SK-N-SH treated with all-trans-retinoic acid at 6 μM for 48 hours (cell line): ENCODE data around the gene KLF9.

ENCODE experiments used
- ATAC-seq: fragments of 200-7000 bp; cut with Tn5 transposase; 3 replicates; pipeline ENCODE4 v1.9.1; 2020; ENCODE audit warnings: mild to moderate bottlenecking, moderate library complexity
- ARNTL ChIP-seq: fragments of 450-650 bp; formaldehyde crosslinking; IDR thresholded peaks from 2 replicates; pipeline ENCODE4 v1.5.0; 2020; ENCODE audit warnings: low read depth, mild to moderate bottlenecking, moderate library complexity, borderline replicate concordance
- BACH2 ChIP-seq: fragments of 250-450 bp; sonication (Bioruptor Pico); IDR thresholded peaks from 2 replicates; pipeline ENCODE4 v1.9.0; 2021; ENCODE audit warnings: mild to moderate bottlenecking, borderline replicate concordance
- CSDC2 ChIP-seq: fragments of 250-450 bp; sonication (Bioruptor Pico); IDR thresholded peaks from 2 replicates; pipeline ENCODE4 v1.5.0; 2020; ENCODE audit warnings: mild to moderate bottlenecking, moderate library complexity
- ESRRG ChIP-seq: fragments of 250-450 bp; sonication (Bioruptor Pico); IDR thresholded peaks from 2 replicates; pipeline ENCODE4 v1.6.1; 2021; ENCODE audit warnings: mild to moderate bottlenecking
- GLIS3 ChIP-seq: fragments of 250-450 bp; sonication (Bioruptor Pico); IDR thresholded peaks from 2 replicates; pipeline ENCODE4 v1.5.0; 2020; ENCODE audit warnings: mild to moderate bottlenecking, moderate library complexity
- ISL1 ChIP-seq: fragments of 250-450 bp; sonication (Bioruptor Pico); IDR thresholded peaks from 2 replicates; pipeline ENCODE4 v2.1.2; 2022; ENCODE audit warnings: mild to moderate bottlenecking, moderate library complexity
- POU6F1 ChIP-seq: fragments of 250-450 bp; sonication (Bioruptor Pico); IDR thresholded peaks from 2 replicates; pipeline ENCODE4 v1.8.0; 2021; ENCODE audit warnings: low read depth, mild to moderate bottlenecking, moderate library complexity, borderline replicate concordance
- RARB ChIP-seq: fragments of 250-450 bp; sonication (Bioruptor Pico); IDR thresholded peaks from 2 replicates; pipeline ENCODE4 v1.8.0; 2021; ENCODE audit warnings: mild to moderate bottlenecking, moderate library complexity
- SNAI2 ChIP-seq: fragments of 250-450 bp; sonication (Bioruptor Pico); IDR thresholded peaks from 2 replicates; pipeline ENCODE4 v1.5.0; 2020; ENCODE audit warnings: mild to moderate bottlenecking, moderate library complexity
- TCF4 ChIP-seq: fragments of 250-450 bp; sonication (Bioruptor Pico); IDR thresholded peaks from 2 replicates; pipeline ENCODE4 v1.8.0; 2021; ENCODE audit warnings: mild to moderate bottlenecking, moderate library complexity, borderline replicate concordance
- TOX ChIP-seq: fragments of 250-450 bp; sonication (Bioruptor Pico); IDR thresholded peaks from 2 replicates; pipeline ENCODE4 v1.8.0; 2021; ENCODE audit warnings: mild to moderate bottlenecking, moderate library complexity, borderline replicate concordance
- TSHZ2 ChIP-seq: fragments of 250-450 bp; sonication (Bioruptor Pico); IDR thresholded peaks from 2 replicates; pipeline ENCODE4 v1.5.0; 2020; ENCODE audit warnings: mild to moderate bottlenecking, moderate library complexity
- ZC3H10 ChIP-seq: fragments of 250-450 bp; sonication (Bioruptor Pico); IDR thresholded peaks from 2 replicates; pipeline ENCODE4 v1.5.1; 2021; ENCODE audit warnings: mild to moderate bottlenecking, moderate library complexity
- ZFP3 ChIP-seq: fragments of 250-450 bp; sonication (Bioruptor Pico); IDR thresholded peaks from 2 replicates; pipeline ENCODE4 v1.5.0; 2020; ENCODE audit warnings: mild to moderate bottlenecking, moderate library complexity
- ZFP30 ChIP-seq: fragments of 450-650 bp; formaldehyde crosslinking; IDR thresholded peaks from 2 replicates; pipeline ENCODE4 v1.5.0; 2022; ENCODE audit warnings: mild to moderate bottlenecking, moderate library complexity
- ZNF565 ChIP-seq: fragments of 450-650 bp; formaldehyde crosslinking; conservative IDR thresholded peaks from 2 replicates; pipeline ENCODE4 v1.5.0; 2020; ENCODE audit warnings: low read depth, mild to moderate bottlenecking, moderate library complexity
- ZNF70 ChIP-seq: fragments of 450-650 bp; formaldehyde crosslinking; IDR thresholded peaks from 2 replicates; pipeline ENCODE4 v1.5.0; 2020; ENCODE audit warnings: mild to moderate bottlenecking, moderate library complexity
- TF ChIP-seq, protein P1 (sequence below): fragments of 250-450 bp; sonication (Bioruptor Pico); IDR thresholded peaks from 2 replicates; pipeline ENCODE4 v1.5.1; 2020; ENCODE audit warnings: low read depth, mild to moderate bottlenecking, moderate library complexity

Gene KLF9

DNA sequence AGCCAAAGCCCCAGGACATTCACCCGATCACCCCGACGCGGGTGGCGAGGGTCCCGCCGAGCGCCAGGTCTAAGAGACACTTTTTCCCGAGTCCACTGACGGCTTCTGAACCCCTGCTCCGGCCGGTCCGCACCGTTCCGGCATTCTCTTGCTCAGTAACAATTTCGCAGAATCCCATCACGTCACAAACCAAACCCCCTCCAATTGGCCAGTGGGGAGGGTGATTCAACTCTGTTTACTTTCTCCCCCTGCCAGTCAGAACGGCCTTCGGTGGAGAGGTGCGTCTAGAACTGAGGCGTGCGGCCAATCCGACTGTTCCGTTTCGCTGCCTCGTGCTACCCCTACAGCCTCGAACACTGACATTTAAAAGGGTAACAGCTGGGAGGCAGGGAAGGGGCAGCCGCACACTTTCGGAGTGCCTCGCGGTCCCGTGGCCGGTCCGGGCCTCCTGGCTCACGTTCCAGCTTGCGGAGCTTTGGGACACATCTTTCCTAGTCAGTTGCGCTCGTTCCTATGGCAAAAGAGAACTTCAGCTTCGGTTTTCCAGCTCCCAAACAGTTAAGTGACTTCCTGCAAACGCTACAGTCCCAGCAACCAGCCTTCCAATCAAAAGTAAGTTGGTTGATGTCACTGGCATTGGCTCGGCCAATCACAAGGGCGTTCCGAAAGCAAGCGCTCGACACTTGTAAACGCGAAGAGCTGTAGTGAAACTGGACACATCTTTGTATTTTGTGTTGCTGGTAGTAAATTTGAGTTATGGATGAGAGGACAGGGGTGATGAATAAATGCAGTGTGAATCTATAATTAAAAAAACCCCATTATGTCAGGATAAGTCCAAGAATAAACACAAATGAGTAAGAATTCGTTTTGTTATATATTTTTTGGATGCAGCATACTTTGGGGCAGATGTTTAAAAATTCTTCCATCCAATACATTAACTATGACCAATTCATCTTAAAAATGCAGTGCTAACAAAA lies at the start of gene KLF9:
Gene KLF9, minus strand, starts transcription at position 859 of the 977 bp plus-strand sequence. CDS start 1,294 bp downstream, outside the sequence.
- TF ChIP-seq ISL1, result no peak
- TF ChIP-seq ZC3H10 (CRISPR knock-in tag), result no peak
- TF ChIP-seq ZFP30 (CRISPR knock-in tag), result no peak
- TF ChIP-seq ZNF70 (CRISPR knock-in tag), result no peak
- no peak for TF ChIP-seq BACH2
- TF ChIP-seq ZFP3 (CRISPR knock-in tag), result no peak
- peak; percentile 84 for ATAC-seq

- no peak for ATAC-seq
- no peak for TF ChIP-seq BACH2
Measured at GRCh38 chr9:70463877-70464276, 49.4 kb upstream of the KLF9 start.

GRCh38 chr9:70462300-70462699 lies 47.8 kb upstream of the KLF9 start:
- no peak for TF ChIP-seq POU6F1
- no peak for TF ChIP-seq ARNTL (CRISPR knock-in tag)
- no peak for TF ChIP-seq RARB (CRISPR knock-in tag)
- no peak for TF ChIP-seq BACH2
- no peak for TF ChIP-seq SNAI2 (CRISPR knock-in tag)
- peak; percentile 31; the same call in 1 of the 3 replicates for ATAC-seq

DNA sequence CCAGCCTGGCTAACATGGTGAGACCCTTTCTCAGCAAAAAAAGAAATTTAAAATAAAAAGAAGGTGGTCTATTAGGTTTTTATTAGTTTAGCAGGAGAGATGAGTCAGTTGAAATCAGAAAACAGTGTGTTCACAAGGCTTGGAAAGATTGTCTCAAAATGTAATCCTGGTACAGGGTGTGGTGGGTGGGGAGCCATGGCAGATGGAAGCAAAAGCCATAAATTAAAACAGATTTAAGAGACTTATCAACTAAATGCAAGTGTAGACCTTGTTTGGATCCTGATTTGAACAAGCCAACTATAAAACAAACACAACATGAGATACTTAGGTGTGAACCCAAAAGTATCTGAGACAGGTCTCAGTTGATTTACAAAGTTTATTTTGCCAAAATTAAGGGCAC lies 42.8 kb upstream of the KLF9 start:
- TF ChIP-seq TCF4, result no peak
- TF ChIP-seq ZFP3 (CRISPR knock-in tag), result no peak
- TF ChIP-seq POU6F1, result no peak
- no peak for TF ChIP-seq TSHZ2 (CRISPR knock-in tag)
- TF ChIP-seq CSDC2 (CRISPR knock-in tag), result no peak
- no peak for TF ChIP-seq ESRRG (CRISPR knock-in tag)
- TF ChIP-seq ZC3H10 (CRISPR knock-in tag), result no peak
- no peak for TF ChIP-seq GLIS3
- TF ChIP-seq, protein P1, sequence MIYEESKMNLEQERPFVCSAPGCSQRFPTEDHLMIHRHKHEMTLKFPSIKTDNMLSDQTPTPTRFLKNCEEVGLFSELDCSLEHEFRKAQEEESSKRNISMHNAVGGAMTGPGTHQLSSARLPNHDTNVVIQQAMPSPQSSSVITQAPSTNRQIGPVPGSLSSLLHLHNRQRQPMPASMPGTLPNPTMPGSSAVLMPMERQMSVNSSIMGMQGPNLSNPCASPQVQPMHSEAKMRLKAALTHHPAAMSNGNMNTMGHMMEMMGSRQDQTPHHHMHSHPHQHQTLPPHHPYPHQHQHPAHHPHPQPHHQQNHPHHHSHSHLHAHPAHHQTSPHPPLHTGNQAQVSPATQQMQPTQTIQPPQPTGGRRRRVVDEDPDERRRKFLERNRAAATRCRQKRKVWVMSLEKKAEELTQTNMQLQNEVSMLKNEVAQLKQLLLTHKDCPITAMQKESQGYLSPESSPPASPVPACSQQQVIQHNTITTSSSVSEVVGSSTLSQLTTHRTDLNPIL, result no peak
- TF ChIP-seq TOX, result no peak
- ATAC-seq, result no peak

GRCh38 chr9:70455993-70456704 lies 41.7 kb upstream of the KLF9 start:
- ATAC-seq, result no peak

More at GRCh38 chr9:70455993-70456704, 41.7 kb upstream of the KLF9 start:
- no peak for TF ChIP-seq ZNF565 (CRISPR knock-in tag)
